Common myeloid progenitor, CD34-positive (primary cell): ENCODE results near the gene NIPAL3.

ENCODE experiments used
- CTCF ChIA-PET: fragments of 350-600 bp; sonication (Branson Sonifier 250); formaldehyde crosslinking; loops from one replicate; lab custom pipeline; 2021; ENCODE audit warnings: antibody characterized with exemption; lab: Charles Lee
- POLR2A ChIA-PET: fragments of 350-600 bp; sonication (Branson Sonifier 250); formaldehyde crosslinking; loops from one replicate; lab custom pipeline; 2021; ENCODE audit warnings: antibody characterized with exemption; lab: Charles Lee
- DNase-seq, 3 donors: peaks; one replicate each; pipeline versions ENCODE4 v3.0.0 to v3.0.0-alpha.2; 2013
- H3K27ac ChIP-seq, 2 experiments: 1 replicate in 1 of 2; 2 replicates in 1 of 2; pipeline ENCODE4 v1.7.0; 2013; ENCODE audit warnings: inconsistent platforms in 2 of 2, low read length in 2 of 2, mild to moderate bottlenecking in 2 of 2, low read depth in 1 of 2, moderate library complexity in 1 of 2; ENCODE audit not compliant: severe bottlenecking in 2 of 2, insufficient read depth in 1 of 2, poor library complexity in 1 of 2
- H3K27me3 ChIP-seq, 5 experiments: replicated peaks in 2 of 5; 1 replicate in 3 of 5; 2 replicates in 2 of 5; pipeline versions ENCODE4 v1.6.1 to v1.7.0; 2013; ENCODE audit warnings: low read length in 4 of 5, mild to moderate bottlenecking in 2 of 5, moderate library complexity in 2 of 5, inconsistent platforms in 1 of 5; ENCODE audit not compliant: insufficient read depth in 5 of 5, control insufficient read depth in 4 of 5
- H3K36me3 ChIP-seq, 4 experiments: 1 replicate in 2 of 4; 2 replicates in 2 of 4; pipeline versions ENCODE4 v1.6.1 to v1.7.0; 2013; ENCODE audit warnings: low read length in 3 of 4, control low read depth in 1 of 4, mild to moderate bottlenecking in 1 of 4; ENCODE audit not compliant: control insufficient read depth in 4 of 4, insufficient read depth in 4 of 4
- H3K4me1 ChIP-seq, 4 experiments: 1 replicate in 3 of 4; 2 replicates in 1 of 4; pipeline versions ENCODE4 v1.6.1 to v1.7.1; 2013; ENCODE audit warnings: low read length in 3 of 4, mild to moderate bottlenecking in 3 of 4, control low read depth in 1 of 4, inconsistent platforms in 1 of 4, moderate library complexity in 1 of 4; ENCODE audit not compliant: control insufficient read depth in 4 of 4, insufficient read depth in 4 of 4; ENCODE audit errors: control extremely low read depth in 1 of 4
- H3K4me3 ChIP-seq, 7 experiments: 1 replicate in 4 of 7; 2 replicates in 3 of 7; pipeline versions ENCODE4 v1.5.1 to v1.7.0; 2013; ENCODE audit warnings: mild to moderate bottlenecking in 7 of 7, low read length in 6 of 7, moderate library complexity in 6 of 7, inconsistent platforms in 2 of 7, low read depth in 2 of 7, control low read depth in 1 of 7; ENCODE audit not compliant: insufficient read depth in 4 of 7, control insufficient read depth in 1 of 7; ENCODE audit errors: extremely low read depth in 1 of 7
- H3K9me3 ChIP-seq, 5 experiments: 1 replicate in 4 of 5; 2 replicates in 1 of 5; pipeline versions ENCODE4 v1.6.1 to v1.7.1; 2013; ENCODE audit warnings: low read length in 4 of 5, mild to moderate bottlenecking in 2 of 5, inconsistent platforms in 1 of 5, low read depth in 1 of 5, moderate library complexity in 1 of 5; ENCODE audit not compliant: control insufficient read depth in 4 of 5, insufficient read depth in 2 of 5; ENCODE audit errors: control extremely low read depth in 1 of 5
- WGBS: methylation state at CpG from one replicate; pipeline ENCODE4 v1.1.5; 2013; ENCODE audit not compliant: insufficient coverage; 5-methylcytosine and 5-hydroxymethylcytosine counted together

NIPAL3 gene

GRCh38 chr1:24374891-24375786 is 40.5 kb upstream of the NIPAL3 start:
- no peak for DNase-seq
- CTCF ChIA-PET, result no interaction called here
- no peak overlapping the region for H3K27ac ChIP-seq

GRCh38 chr1:24379733-24380315 is 35.8 kb upstream of the NIPAL3 start:
- Histone ChIP-seq H3K4me1 (no peaks in the 10 kb centered on the region), H3K27ac (no peak overlapping the region), H3K9me3 (no peaks in the 10 kb centered on the region), H3K27me3 (no peaks in the 10 kb centered on the region), H3K4me3 (no peak overlapping the region), H3K36me3 (peaks cover 0 to 5% (median 2%) of the 10 kb centered on the region in 4 experiments)
- ChIA-PET CTCF (interaction anchor here (1.0 to 4.1 kb wide), 2 partner anchors 12 to 181 kb away, joined by 3 to 24 read pairs; no protein-coding TSS in a partner anchor), POLR2A (no interaction called here)
- no peak for DNase-seq
- 96% methylated on average over 7 of the region's 8 CpGs for WGBS

More at GRCh38 chr1:24374891-24375786, 40.5 kb upstream of the NIPAL3 start:
- Histone ChIP-seq H3K27me3 (no peaks in the 10 kb centered on the region), H3K9me3 (no peaks in the 10 kb centered on the region), H3K36me3 (peaks cover 0 to 5% (median under 1%) of the 10 kb centered on the region in 4 experiments), H3K4me1 (no peaks in the 10 kb centered on the region), H3K4me3 (no peak overlapping the region)
- POLR2A ChIA-PET, result no interaction called here
- 100% methylated on average over 13 of the region's 13 CpGs for WGBS

- H3K4me3 ChIP-seq, result no peak overlapping the region
- H3K27ac ChIP-seq, result no peak overlapping the region
- POLR2A ChIA-PET, result no interaction called here
- H3K9me3 ChIP-seq, result no peaks in the 10 kb centered on the region
- peaks cover 0 to 5% (median 2%) of the 10 kb centered on the region in 4 experiments for H3K36me3 ChIP-seq
- no peaks in the 10 kb centered on the region for H3K4me1 ChIP-seq
- H3K27me3 ChIP-seq, result no peaks in the 10 kb centered on the region
- DNase-seq, result no peak
- WGBS, result 100% methylated on average over 4 of the region's 5 CpGs
- CTCF ChIA-PET, result interaction anchor here (1.0 to 4.1 kb wide), 2 partner anchors 11 to 182 kb away, joined by 3 to 24 read pairs; no protein-coding TSS in a partner anchor
These were observed 35.1 kb upstream of the NIPAL3 start for GRCh38 chr1:24380508-24380907.

GRCh38 chr1:24381256-24381655 is 34.3 kb upstream of the NIPAL3 start:
- Histone ChIP-seq H3K4me1 (no peaks in the 10 kb centered on the region), H3K9me3 (no peaks in the 10 kb centered on the region), H3K36me3 (peaks cover 0 to 5% (median 2%) of the 10 kb centered on the region in 4 experiments), H3K27ac (no peak overlapping the region), H3K4me3 (no peak overlapping the region), H3K27me3 (no peaks in the 10 kb centered on the region)
- ChIA-PET CTCF (interaction anchor here (4.1 to 5.5 kb wide), 2 partner anchors 10 to 182 kb away, joined by 24 to 53 read pairs; no protein-coding TSS in a partner anchor), POLR2A (interaction anchor here (0.6 kb wide), 1 partner anchor 493 kb away, joined by 3 read pairs; no protein-coding TSS in a partner anchor)
- no peak for DNase-seq
- no CpG with 5 or more reads among the region's 2 CpGs for WGBS

GRCh38 chr1:24382165-24382577 is 33.4 kb upstream of the NIPAL3 start:
- ChIA-PET CTCF (interaction anchor here (4.1 to 5.5 kb wide), 2 partner anchors 9 to 182 kb away, joined by 24 to 53 read pairs; no protein-coding TSS in a partner anchor), POLR2A (interaction anchor here (0.7 kb wide), 1 partner anchor 122 kb away, joined by 3 read pairs; no protein-coding TSS in a partner anchor)
- H3K36me3 ChIP-seq, result peaks cover 0 to 5% (median 2%) of the 10 kb centered on the region in 4 experiments
- H3K27me3 ChIP-seq, result no peaks in the 10 kb centered on the region
- H3K4me1 ChIP-seq, result no peaks in the 10 kb centered on the region
- H3K4me3 ChIP-seq, result no peak overlapping the region
- H3K9me3 ChIP-seq, result no peaks in the 10 kb centered on the region
- H3K27ac ChIP-seq, result no peak overlapping the region
- DNase-seq, result no peak
- WGBS, result 84% methylated on average over 7 of the region's 8 CpGs

GRCh38 chr1:24383381-24383940 is 32.1 kb upstream of the NIPAL3 start:
- Histone ChIP-seq H3K4me1 (no peaks in the 10 kb centered on the region), H3K27me3 (no peaks in the 10 kb centered on the region), H3K27ac (no peak overlapping the region), H3K4me3 (no peak overlapping the region), H3K36me3 (peaks cover 0 to 4% (median 1%) of the 10 kb centered on the region in 4 experiments), H3K9me3 (no peaks in the 10 kb centered on the region)
- ChIA-PET POLR2A (no interaction called here), CTCF (interaction anchor here (5.5 kb wide), 1 partner anchor 184 kb away, joined by 53 read pairs; no protein-coding TSS in a partner anchor)
- DNase-seq, result no peak
- no CpG with 5 or more reads among the region's 2 CpGs for WGBS
